Activated CD4-positive, alpha-beta T cell treated with anti-CD3 and anti-CD28 coated beads, Interleukin-2, amount 10 ng/mL, durations not matched to agents 7 days and 5 days (primary cell): Measurements from ENCODE around the gene NFIA. TPM values are rescaled to one million over a fixed set of nuclear protein-coding genes. Genes with fewer than 3 reads are reported as not detected.
"Not testable (repeated sequence)": the region's sequence is repeated elsewhere in the genome, so short reads cannot be mapped to it uniquely, and the experiment has no call there.

Experiments used
- CTCF ChIA-PET: fragments of 350-600 bp; sonication (Branson Sonifier 250); formaldehyde crosslinking; loops from one replicate; lab custom pipeline; 2021; ENCODE audit warnings: antibody characterized with exemption; lab: Charles Lee
- POLR2A ChIA-PET: fragments of 350-600 bp; sonication (Branson Sonifier 250); formaldehyde crosslinking; loops from one replicate; lab custom pipeline; 2021; ENCODE audit warnings: antibody characterized with exemption; lab: Charles Lee
- DNase-seq: peaks from one replicate; pipeline ENCODE4 v3.0.0-alpha.2; 2020
- H3K27ac Mint-ChIP-seq: one replicate; pipeline ENCODE4 v1.8.0; 2021; ENCODE audit warnings: mild to moderate bottlenecking, moderate library complexity, mixed read lengths
- H3K27me3 Mint-ChIP-seq: one replicate; pipeline ENCODE4 v1.8.0; 2021; ENCODE audit warnings: mixed read lengths
- H3K36me3 Mint-ChIP-seq: one replicate; pipeline ENCODE4 v1.8.0; 2021; ENCODE audit warnings: low read depth, mixed read lengths
- H3K4me1 Mint-ChIP-seq: one replicate; pipeline ENCODE4 v1.8.0; 2021; ENCODE audit warnings: mixed read lengths
- H3K4me3 Mint-ChIP-seq: one replicate; pipeline ENCODE4 v1.8.0; 2021; ENCODE audit warnings: mild to moderate bottlenecking, moderate library complexity, mixed read lengths
- H3K9me3 Mint-ChIP-seq: one replicate; pipeline ENCODE4 v1.8.0; 2021; ENCODE audit warnings: mixed read lengths
- total RNA-seq, 2 experiments: library from RNA; stranded (reverse); gene quantifications; one replicate each; pipeline ENCODE4 v1.2.3, GENCODE V29; 2021

NFIA gene
- total RNA-seq, 2 experiments from 2014 or later = 0.97 to 1.6 TPM

DNA sequence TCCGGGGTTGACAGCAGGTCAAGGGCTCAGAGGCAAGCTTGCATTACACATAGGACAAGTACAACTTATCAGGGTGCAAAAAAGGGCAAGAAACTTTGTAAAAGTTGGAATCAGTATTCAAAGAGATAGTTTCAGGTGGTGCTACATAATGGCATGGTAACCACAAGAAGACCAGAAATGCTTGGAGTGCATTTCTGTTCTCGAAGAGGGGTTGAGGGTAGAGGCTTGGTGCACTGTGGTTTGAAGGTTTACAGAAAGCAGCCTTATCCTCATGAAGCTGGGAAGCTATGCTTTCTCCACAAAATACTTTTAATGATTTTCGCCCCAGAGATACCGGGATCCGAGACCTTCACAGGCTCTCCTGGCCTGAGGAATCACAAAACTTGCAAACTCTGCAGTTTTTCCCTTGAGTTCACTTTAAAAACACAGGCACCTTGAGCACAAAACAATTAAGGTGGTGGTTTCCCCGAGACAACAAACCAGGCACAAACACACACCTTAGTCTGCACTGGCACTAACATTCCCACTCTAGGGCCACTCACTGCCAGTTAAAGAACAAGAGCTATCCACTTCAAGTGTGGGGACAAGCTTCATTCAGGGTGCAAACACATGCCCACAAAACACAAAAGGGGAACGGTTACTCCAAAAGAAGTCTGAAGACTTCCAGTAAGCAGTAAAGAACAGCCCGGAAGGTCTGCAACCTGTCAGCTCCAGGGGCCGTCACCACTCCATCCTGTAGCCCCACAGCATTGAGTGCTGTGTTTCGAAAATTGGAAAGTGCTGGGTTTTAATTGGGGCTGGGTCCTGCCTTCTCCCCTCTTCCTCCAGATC lies 29.8 kb upstream of the NFIA start:
- Mint-ChIP-seq H3K36me3 (no peaks in the 10 kb centered on the region), H3K27ac (no peak overlapping the region), H3K9me3 (no peaks in the 10 kb centered on the region), H3K4me3 (peak overlapping the region; percentile 62), H3K4me1 (peaks cover 34% of the 10 kb centered on the region), H3K27me3 (peaks cover 58% of the 10 kb centered on the region)
- POLR2A ChIA-PET = no interaction called here
- CTCF ChIA-PET = no interaction called here
- no peak for DNase-seq

DNA sequence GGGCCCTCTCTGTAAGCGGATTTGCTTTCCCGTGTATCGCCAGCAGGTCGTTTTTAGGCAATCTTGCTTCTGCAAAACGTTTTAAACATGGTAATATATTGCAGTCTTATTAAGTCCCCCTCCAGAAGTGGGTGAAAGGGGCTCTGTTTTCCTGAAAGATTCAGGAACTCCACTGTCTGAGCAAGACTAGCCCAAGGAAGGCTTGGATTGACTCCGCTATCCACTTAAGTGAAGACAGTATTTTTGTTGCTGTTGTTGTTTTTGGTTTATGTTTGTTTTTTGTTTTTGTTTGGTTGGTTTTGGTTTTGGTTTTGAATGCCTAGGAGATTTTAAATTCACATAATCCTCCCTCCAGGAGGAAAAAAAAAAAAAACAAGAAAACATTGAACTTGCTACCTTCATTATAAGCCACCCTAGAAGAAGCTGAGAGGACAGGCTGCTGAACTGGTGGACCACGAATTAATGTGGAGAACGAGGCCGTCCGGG lies 29.1 kb upstream of the NFIA start:
- POLR2A ChIA-PET = interaction anchor here (0.6 kb wide), 1 partner anchor 494 kb away, joined by 3 read pairs; no protein-coding TSS in a partner anchor
- Mint-ChIP-seq H3K9me3 (no peaks in the 10 kb centered on the region), H3K4me3 (peak overlapping the region; percentile 62), H3K27ac (no peak overlapping the region), H3K27me3 (peaks cover 63% of the 10 kb centered on the region), H3K4me1 (peaks cover 37% of the 10 kb centered on the region), H3K36me3 (no peaks in the 10 kb centered on the region)
- no peak for DNase-seq
- CTCF ChIA-PET = interaction anchor here (0.6 to 1.4 kb wide), 2 partner anchors 10 to 43 kb away, joined by 3 to 5 read pairs; no protein-coding TSS in a partner anchor

DNA sequence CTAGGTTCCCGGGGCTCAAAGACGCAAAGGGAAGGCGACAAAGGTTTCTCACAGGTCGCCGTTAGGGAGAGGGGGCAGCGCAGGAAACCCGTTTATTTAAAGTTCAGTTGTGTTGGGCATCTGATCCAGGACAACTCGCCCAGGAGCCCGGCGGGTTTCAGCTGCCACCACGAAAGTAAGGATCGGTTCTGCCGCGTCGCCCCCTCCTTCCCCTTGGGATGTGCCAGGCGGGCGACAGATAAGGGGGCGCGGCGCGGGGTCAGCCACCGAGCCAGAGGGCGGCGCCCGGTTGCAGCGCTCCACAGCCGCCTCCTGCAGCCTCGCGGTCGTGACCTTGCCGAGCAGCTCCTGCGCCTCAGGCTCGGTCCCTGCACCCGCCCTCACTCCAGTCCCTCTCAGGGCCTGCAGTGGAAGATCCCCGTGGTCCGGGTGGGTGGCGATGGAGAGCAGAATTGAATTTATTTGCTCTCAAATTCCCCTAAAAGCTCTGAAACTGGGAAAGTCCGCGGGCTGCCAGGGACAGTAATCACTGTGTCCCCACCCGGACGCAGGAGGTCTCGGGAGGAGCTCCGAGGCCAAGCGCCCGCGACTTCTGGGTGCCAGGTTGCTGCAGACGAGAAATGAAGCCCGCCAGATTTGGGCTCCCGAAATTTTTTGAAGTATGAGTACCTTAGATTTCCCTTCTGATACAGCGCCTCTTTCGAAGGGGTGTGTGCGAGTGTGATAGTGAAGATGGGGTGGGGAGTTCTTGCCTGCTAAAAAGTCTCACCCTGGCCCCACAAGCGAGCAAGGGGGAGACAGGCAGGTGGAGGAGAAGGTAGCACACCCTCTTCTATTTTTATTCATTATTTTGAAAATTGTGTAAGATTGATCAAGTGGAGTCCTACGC lies 28.4 kb upstream of the NFIA start:
- Mint-ChIP-seq H3K4me1 (peaks cover 37% of the 10 kb centered on the region), H3K27me3 (peaks cover 68% of the 10 kb centered on the region), H3K9me3 (no peaks in the 10 kb centered on the region), H3K4me3 (peak overlapping the region; percentile 62), H3K36me3 (no peaks in the 10 kb centered on the region), H3K27ac (no peak overlapping the region)
- ChIA-PET POLR2A (interaction anchor here (0.6 kb wide), 1 partner anchor 493 kb away, joined by 3 read pairs; no protein-coding TSS in a partner anchor), CTCF (interaction anchor here (0.5 to 1.4 kb wide), 3 partner anchors 11 to 767 kb away, joined by 3 to 5 read pairs (median 3); no protein-coding TSS in a partner anchor)
- no peak for DNase-seq

DNA sequence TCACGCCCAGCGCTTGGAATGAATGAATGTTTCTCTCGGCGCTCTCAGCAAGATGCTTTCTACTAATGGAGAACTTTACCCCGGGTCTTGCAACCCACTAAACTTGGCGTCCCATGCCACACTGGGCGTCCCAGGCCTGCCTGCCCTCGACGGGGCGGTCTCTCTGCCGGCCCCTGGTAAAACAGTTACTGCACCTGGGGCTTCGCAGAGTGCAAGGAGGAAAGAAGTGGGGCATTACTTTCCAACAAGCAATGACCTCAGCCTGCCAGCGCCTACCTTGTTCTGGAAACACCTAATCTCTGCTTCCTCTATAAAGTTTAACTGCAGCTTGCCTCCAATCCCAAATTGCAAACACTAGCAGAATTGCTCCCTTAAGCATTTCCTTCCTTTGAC lies 27.8 kb upstream of the NFIA start:
- Mint-ChIP-seq H3K4me1 (peaks cover 35% of the 10 kb centered on the region), H3K4me3 (no peak overlapping the region), H3K27ac (no peak overlapping the region), H3K36me3 (no peaks in the 10 kb centered on the region), H3K9me3 (no peaks in the 10 kb centered on the region), H3K27me3 (peaks cover 68% of the 10 kb centered on the region)
- POLR2A ChIA-PET = no interaction called here
- no peak for DNase-seq
- CTCF ChIA-PET = interaction anchor here (0.5 to 1.4 kb wide), 2 partner anchors 11 to 766 kb away, joined by 3 to 5 read pairs; no protein-coding TSS in a partner anchor

DNA sequence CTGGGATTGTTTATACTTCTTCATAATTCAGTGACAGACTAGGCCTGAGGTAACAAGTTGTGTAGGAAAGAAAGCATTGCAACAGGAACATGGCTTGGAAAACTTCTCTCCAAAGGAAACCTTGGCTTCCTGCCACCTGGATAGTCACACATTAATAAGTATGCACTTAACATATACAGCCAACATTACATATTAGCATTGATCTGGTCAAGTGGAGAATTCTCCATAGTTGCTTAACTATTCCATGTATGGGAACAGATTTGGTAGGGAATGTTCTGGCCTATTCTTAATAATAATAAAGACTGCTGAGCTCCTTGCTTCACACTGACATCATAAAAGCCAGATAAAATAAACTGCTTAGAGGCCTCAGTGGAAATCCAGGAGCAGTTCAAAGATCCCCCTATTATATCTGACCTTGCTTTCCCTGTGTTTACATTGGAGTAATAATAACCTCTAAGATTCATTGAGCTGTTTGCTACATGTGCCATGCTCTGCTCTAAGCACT lies 27.2 kb upstream of the NFIA start:
- H3K36me3 Mint-ChIP-seq = no peaks in the 10 kb centered on the region
- DNase-seq = no peak
- ChIA-PET CTCF (interaction anchor here (1.4 kb wide), 1 partner anchor 25 kb away, joined by 3 read pairs; no protein-coding TSS in a partner anchor), POLR2A (no interaction called here)
- no peak overlapping the region for H3K27ac Mint-ChIP-seq
- H3K27me3 Mint-ChIP-seq = peaks cover 68% of the 10 kb centered on the region
- H3K4me3 Mint-ChIP-seq = no peak overlapping the region
- peaks cover 33% of the 10 kb centered on the region for H3K4me1 Mint-ChIP-seq
- H3K9me3 Mint-ChIP-seq = no peaks in the 10 kb centered on the region

DNA sequence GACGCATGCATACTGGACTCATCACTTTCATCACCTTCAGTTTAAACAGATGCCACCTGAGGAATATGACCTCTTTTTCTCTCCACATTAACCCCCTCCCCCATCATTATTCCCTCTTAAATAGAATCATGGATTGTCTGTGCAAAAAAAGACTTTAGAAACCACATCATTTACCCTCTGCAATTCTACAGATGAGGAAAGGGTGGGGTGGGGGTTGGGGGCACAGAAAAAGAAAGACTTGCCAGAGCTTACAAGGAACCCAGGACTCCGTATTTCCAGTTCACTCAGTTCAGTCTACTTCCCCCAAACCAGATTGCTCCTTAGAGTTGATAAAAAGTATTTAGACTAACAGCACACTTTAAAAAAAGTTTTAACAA lies 26.2 kb upstream of the NFIA start:
- H3K9me3 Mint-ChIP-seq = no peaks in the 10 kb centered on the region
- H3K36me3 Mint-ChIP-seq = no peaks in the 10 kb centered on the region
- H3K4me1 Mint-ChIP-seq = peaks cover 31% of the 10 kb centered on the region
- H3K27ac Mint-ChIP-seq = no peak overlapping the region
- POLR2A ChIA-PET = no interaction called here
- CTCF ChIA-PET = interaction anchor here (1.4 kb wide), 1 partner anchor 24 kb away, joined by 3 read pairs; no protein-coding TSS in a partner anchor
- peak overlapping the region; percentile 73 for H3K4me3 Mint-ChIP-seq
- no peak for DNase-seq
- peaks cover 68% of the 10 kb centered on the region for H3K27me3 Mint-ChIP-seq

DNA sequence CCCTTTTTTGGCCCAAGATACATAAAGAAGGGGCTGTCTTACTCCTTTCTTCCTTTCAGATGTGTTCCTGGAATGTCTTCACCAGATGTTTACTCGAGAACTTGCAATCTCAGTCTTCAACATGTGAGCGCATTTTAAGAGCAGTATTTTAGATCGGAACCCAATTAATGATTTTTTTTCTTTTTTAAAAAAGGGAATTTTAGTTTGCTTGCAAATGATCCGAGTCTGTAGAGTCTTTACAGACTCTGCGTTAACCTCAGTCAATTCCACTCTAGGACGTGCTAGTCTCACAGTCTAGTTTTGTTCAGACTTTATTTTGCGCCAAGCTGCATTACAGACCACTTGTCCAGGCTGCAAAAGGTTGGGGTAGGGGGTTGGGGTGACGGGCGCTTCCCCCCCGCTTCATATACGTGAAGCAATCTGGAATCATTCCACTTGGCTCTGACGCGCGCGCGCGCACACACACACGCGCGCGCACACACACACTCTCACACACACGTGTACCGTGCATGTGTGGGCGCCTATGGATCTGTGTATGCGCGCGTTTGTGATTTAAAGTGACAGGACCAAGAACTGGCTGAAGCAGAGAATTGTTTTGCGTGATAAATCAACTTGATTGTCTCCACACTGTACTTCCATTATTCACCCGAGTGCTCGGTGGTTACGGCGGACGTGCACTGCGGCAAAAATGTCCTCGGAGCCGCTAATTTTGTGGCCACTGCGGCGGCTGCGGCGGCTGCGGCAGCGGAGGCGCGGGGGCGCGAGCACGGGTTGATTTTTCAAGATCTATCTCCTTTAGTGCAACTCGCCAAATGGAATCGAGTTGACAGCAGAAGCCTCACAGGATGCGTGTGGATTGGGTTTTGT lies 25.6 kb upstream of the NFIA start:
- Mint-ChIP-seq H3K27ac (peak overlapping the region; percentile 19), H3K4me1 (peaks cover 28% of the 10 kb centered on the region), H3K4me3 (peak overlapping the region; percentile 73), H3K27me3 (peaks cover 62% of the 10 kb centered on the region), H3K36me3 (no peaks in the 10 kb centered on the region), H3K9me3 (no peaks in the 10 kb centered on the region)
- DNase-seq = peak; percentile 23
- CTCF ChIA-PET = interaction anchor here (0.6 to 1.4 kb wide), 3 partner anchors 24 to 1663 kb away, joined by 3 to 5 read pairs (median 3); no protein-coding TSS in a partner anchor
- POLR2A ChIA-PET = no interaction called here

DNA sequence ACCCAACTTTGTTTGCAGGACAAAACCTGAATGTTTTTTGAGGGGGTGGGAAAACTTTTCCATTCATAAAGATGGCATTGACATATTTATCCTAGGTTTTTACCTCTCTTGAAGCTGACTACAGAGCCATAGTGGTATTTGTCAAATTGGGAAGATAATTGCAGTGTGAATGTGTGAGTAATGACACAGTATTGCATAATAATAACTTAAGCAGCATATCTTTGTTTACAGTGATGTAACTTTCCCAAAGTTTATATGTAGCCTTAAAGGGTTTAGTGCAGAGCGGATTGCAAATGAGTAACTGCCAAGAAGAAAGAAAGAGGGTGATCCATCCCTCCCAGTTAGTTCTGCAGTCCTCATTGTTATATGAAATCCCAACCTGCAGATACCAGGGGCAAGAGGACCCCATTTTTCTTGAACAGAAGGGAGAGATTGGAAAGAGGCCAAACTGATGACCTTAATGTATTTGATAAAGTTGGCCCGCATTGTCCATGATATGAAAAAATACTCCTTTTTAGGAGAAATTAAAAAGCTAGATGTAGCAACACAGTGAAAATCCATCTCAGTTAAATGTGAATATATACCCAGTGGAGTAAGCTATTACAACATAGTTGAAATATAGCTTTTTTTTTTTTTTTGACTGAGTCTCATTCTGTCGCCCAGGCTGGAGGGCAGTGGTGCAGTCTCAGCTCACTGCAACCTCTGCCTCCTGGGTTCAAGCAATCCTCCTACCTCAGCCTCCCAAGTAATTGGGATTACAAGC lies 23.7 kb upstream of the NFIA start:
- CTCF ChIA-PET = interaction anchor here (0.6 to 3.7 kb wide), 7 partner anchors 9 to 133 kb away, joined by 3 to 13 read pairs (median 3); partner anchors contain the start of gene NFIA
- POLR2A ChIA-PET = no interaction called here
- H3K9me3 Mint-ChIP-seq = no peaks in the 10 kb centered on the region
- no peak for DNase-seq
- peaks cover 43% of the 10 kb centered on the region for H3K27me3 Mint-ChIP-seq
- no peak overlapping the region for H3K4me3 Mint-ChIP-seq
- no peak overlapping the region for H3K27ac Mint-ChIP-seq
- H3K36me3 Mint-ChIP-seq = no peaks in the 10 kb centered on the region
- H3K4me1 Mint-ChIP-seq = peaks cover 11% of the 10 kb centered on the region

DNA sequence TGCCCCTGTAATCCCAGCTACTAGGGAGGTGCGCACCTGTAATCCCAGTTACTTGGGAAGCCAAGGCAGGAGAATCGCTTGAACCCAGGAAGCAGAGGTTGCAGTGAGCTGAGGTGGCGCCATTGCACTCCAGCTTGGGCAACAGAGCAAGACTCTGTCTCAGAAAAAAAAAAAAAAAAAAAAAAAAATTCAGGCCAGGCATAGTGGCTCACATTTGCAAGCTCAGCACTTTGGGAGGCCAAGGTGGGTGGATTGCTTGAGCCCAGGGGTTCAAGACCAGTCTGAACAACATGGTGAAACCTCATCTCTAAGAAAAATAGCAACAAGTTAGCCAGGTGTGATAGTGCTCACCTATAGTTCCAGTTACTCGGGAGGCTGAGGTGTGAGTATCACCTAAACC lies 20.8 kb upstream of the NFIA start:
- H3K36me3 Mint-ChIP-seq, H3K4me3 Mint-ChIP-seq, POLR2A ChIA-PET, H3K4me1 Mint-ChIP-seq, DNase-seq, H3K27ac Mint-ChIP-seq, H3K9me3 Mint-ChIP-seq: not testable (repeated sequence)
- H3K27me3 Mint-ChIP-seq = peaks cover 21% of the 10 kb centered on the region
- CTCF ChIA-PET = interaction anchor here (3.7 kb wide), 1 partner anchor 12 kb away, joined by 13 read pairs; no protein-coding TSS in a partner anchor

DNA sequence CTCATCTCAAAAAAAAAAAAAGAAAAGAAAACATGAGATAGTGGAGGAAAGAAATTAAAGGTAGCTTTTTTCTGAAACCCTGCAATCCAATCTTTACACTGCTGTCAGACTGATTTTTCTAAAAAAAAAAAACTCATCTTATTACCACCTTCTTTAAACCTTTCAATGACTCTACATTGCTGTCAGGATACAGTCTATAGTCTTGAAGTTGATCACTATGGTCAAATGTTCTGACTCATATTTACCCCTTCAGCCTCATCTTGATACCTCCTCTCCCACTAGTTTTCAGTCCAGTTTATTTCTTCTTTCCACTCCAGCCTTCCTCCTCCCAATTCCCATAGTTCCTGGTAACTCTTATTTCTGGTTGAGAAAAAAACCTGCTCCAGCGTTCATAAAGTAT lies 17.7 kb upstream of the NFIA start:
- ChIA-PET POLR2A (interaction anchor here (0.6 kb wide), 1 partner anchor 205 kb away, joined by 5 read pairs; no protein-coding TSS in a partner anchor), CTCF (no interaction called here)
- Mint-ChIP-seq H3K27me3 (peaks cover 5% of the 10 kb centered on the region), H3K4me1 (no peaks in the 10 kb centered on the region), H3K4me3 (no peak overlapping the region), H3K27ac (no peak overlapping the region), H3K9me3 (no peaks in the 10 kb centered on the region), H3K36me3 (no peaks in the 10 kb centered on the region)
- DNase-seq = no peak

DNA sequence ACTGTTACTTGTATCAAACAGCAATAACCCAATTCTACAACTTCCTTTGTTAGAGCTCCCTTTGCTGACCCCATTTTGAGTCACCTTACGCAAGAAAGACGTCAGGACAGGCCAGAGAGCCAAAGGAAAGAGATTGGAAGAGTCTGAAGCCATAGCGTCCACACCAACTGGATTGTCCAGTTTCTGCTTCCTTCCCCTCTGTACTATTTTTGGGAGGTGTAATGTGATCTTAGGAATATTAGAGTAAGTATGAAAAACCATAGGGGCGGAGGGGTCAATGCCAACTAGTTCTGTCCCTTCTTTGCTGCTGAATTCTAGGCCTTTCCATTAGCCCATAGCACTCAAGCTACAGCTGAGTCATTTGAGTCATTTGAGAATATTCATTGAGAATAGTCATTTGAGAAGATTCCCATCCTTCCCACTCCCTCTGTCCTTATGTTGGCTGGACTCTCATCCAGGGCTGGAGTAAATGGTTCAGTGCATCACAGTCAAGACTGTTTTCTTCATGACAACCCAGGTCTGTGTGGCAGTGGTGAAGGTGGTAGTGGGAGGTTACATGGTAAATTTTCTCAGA lies 14.8 kb upstream of the NFIA start:
- H3K4me1 Mint-ChIP-seq = no peaks in the 10 kb centered on the region
- no peak overlapping the region for H3K27ac Mint-ChIP-seq
- H3K9me3 Mint-ChIP-seq = no peaks in the 10 kb centered on the region
- CTCF ChIA-PET = interaction anchor here (0.5 to 1.4 kb wide), 2 partner anchors 18 to 597 kb away, joined by 3 read pairs; no protein-coding TSS in a partner anchor
- H3K4me3 Mint-ChIP-seq = no peak overlapping the region
- POLR2A ChIA-PET = no interaction called here
- no peak for DNase-seq
- no peaks in the 10 kb centered on the region for H3K36me3 Mint-ChIP-seq
- H3K27me3 Mint-ChIP-seq = peaks cover 11% of the 10 kb centered on the region
